ENCODE results near the gene FAM229B. TPM values are rescaled to one million over a fixed set of nuclear protein-coding genes. Genes with fewer than 3 reads are reported as not detected.
A peak's percentile ranks its signal among the peaks of the same experiment; 100 is the strongest.
"Not testable (repeated sequence)": the region's sequence is repeated elsewhere in the genome, so short reads cannot be mapped to it uniquely, and the experiment has no call there.

The FAM229B gene
- total RNA-seq, 1 donor from 2014 or later: 69.5 TPM

GRCh38 chr6:112100561-112100960 is 13.2 kb downstream of the FAM229B start:
- no peaks in the 10 kb centered on the region for H3K27me3 ChIP-seq (ENCODE audit: low read depth)
- DNase-seq: no peak
- H3K9me3 ChIP-seq (replicated peaks): no peaks in the 10 kb centered on the region
- peak overlapping the region; percentile 49 for H3K27ac ChIP-seq (replicated peaks)
- no peak overlapping the region for H3K4me3 ChIP-seq
- intact Hi-C loops (cut with micrococcal nuclease): no loop called here
- TF ChIP-seq CTCF (IDR thresholded peaks at IDR 0.05; ENCODE audit: borderline replicate concordance): no peak
- peaks cover 10% of the 10 kb centered on the region for H3K4me1 ChIP-seq
- H3K36me3 ChIP-seq: peaks cover 9% of the 10 kb centered on the region

GRCh38 chr6:112106026-112106425 is 18.6 kb downstream of the FAM229B start:
- peaks cover 19% of the 10 kb centered on the region for H3K4me1 ChIP-seq

GRCh38 chr6:112106562-112106961 is 19.2 kb downstream of the FAM229B start:
- intact Hi-C loops (cut with micrococcal nuclease): no loop called here
- Histone ChIP-seq H3K36me3 (peaks cover 50% of the 10 kb centered on the region), H3K27me3 (ENCODE audit: low read depth) (no peaks in the 10 kb centered on the region), H3K9me3 (replicated peaks) (peaks cover 4% of the 10 kb centered on the region), H3K4me3 (no peak overlapping the region), H3K4me1 (peaks cover 14% of the 10 kb centered on the region), H3K27ac (replicated peaks) (no peak overlapping the region)
- DNase-seq: no peak
- no peak for TF ChIP-seq CTCF (IDR thresholded peaks at IDR 0.05; ENCODE audit: borderline replicate concordance)

More at GRCh38 chr6:112106026-112106425, 18.6 kb downstream of the FAM229B start:
- DNase-seq; H3K4me3 ChIP-seq; H3K27me3 ChIP-seq (ENCODE audit: low read depth); H3K27ac ChIP-seq (replicated peaks); intact Hi-C loops (cut with micrococcal nuclease); H3K9me3 ChIP-seq (replicated peaks): not testable (repeated sequence)
- H3K36me3 ChIP-seq: peaks cover 48% of the 10 kb centered on the region

- Histone ChIP-seq H3K4me3 (no peak overlapping the region), H3K36me3 (peaks cover 71% of the 10 kb centered on the region), H3K9me3 (replicated peaks) (peaks cover 4% of the 10 kb centered on the region), H3K27ac (replicated peaks) (peak overlapping the region; percentile 22), H3K27me3 (ENCODE audit: low read depth) (no peaks in the 10 kb centered on the region), H3K4me1 (peaks cover 34% of the 10 kb centered on the region)
- intact Hi-C loops (cut with micrococcal nuclease): no loop called here
- no peak for TF ChIP-seq CTCF (IDR thresholded peaks at IDR 0.05; ENCODE audit: borderline replicate concordance)
- DNase-seq: no peak
These were observed 21.9 kb downstream of the FAM229B start for GRCh38 chr6:112109262-112109661.

- peaks cover 91% of the 10 kb centered on the region for H3K36me3 ChIP-seq
- peaks cover 40% of the 10 kb centered on the region for H3K4me1 ChIP-seq
- no peaks in the 10 kb centered on the region for H3K9me3 ChIP-seq (replicated peaks)
- intact Hi-C loops (cut with micrococcal nuclease): no loop called here
- H3K4me3 ChIP-seq: no peak overlapping the region
- DNase-seq: no peak
- H3K27me3 ChIP-seq (ENCODE audit: low read depth): no peaks in the 10 kb centered on the region
- peak overlapping the region; percentile 45 for H3K27ac ChIP-seq (replicated peaks)
- TF ChIP-seq CTCF (IDR thresholded peaks at IDR 0.05; ENCODE audit: borderline replicate concordance): no peak
These were observed 26.0 kb downstream of the FAM229B start for GRCh38 chr6:112113431-112113830.

- H3K4me3 ChIP-seq: no peak overlapping the region
- peak overlapping the region; percentile 45 for H3K27ac ChIP-seq (replicated peaks)
- H3K36me3 ChIP-seq: peaks cover 91% of the 10 kb centered on the region
- no peak for TF ChIP-seq CTCF (IDR thresholded peaks at IDR 0.05; ENCODE audit: borderline replicate concordance)
- H3K9me3 ChIP-seq (replicated peaks): no peaks in the 10 kb centered on the region
- no peaks in the 10 kb centered on the region for H3K27me3 ChIP-seq (ENCODE audit: low read depth)
- intact Hi-C loops (cut with micrococcal nuclease): no loop called here
- DNase-seq: no peak
- H3K4me1 ChIP-seq: peaks cover 40% of the 10 kb centered on the region
These were observed 26.5 kb downstream of the FAM229B start for GRCh38 chr6:112113918-112114317.
